C4-2B (cell line): ENCODE data around the gene DENR.
"Not testable (repeated sequence)": the region's sequence is repeated elsewhere in the genome, so short reads cannot be mapped to it uniquely, and the experiment has no call there.

Source experiments
- CTCF ChIP-seq: fragments of 450-650 bp; conservative IDR thresholded peaks from 2 replicates; pipeline ENCODE4 v1.5.1; 2017; ENCODE audit warnings: mild to moderate bottlenecking
- ZFX ChIP-seq: fragments of 450-650 bp; IDR thresholded peaks from 2 replicates; pipeline ENCODE4 v1.6.1; 2017

GRCh38 chr12:122709287-122709686 is 43.3 kb upstream of the DENR start:
- not testable (repeated sequence) for TF ChIP-seq CTCF, ZFX
